Stimulated activated CD8-positive, alpha-beta memory T cell treated with anti-CD3 and anti-CD28 coated beads, Interleukin-12 subunit alpha, Interleukin-12 subunit beta, amount 100 ng/mL, for 24 hours (primary cell): ENCODE results near the gene C9orf85.
"Not testable (repeated sequence)": the region's sequence is repeated elsewhere in the genome, so short reads cannot be mapped to it uniquely, and the experiment has no call there.

Source experiments
- DNase-seq: peaks from one replicate; pipeline ENCODE4 v3.0.0-alpha.2; 2020; ENCODE audit errors: extremely low read depth

The C9orf85 gene

DNA sequence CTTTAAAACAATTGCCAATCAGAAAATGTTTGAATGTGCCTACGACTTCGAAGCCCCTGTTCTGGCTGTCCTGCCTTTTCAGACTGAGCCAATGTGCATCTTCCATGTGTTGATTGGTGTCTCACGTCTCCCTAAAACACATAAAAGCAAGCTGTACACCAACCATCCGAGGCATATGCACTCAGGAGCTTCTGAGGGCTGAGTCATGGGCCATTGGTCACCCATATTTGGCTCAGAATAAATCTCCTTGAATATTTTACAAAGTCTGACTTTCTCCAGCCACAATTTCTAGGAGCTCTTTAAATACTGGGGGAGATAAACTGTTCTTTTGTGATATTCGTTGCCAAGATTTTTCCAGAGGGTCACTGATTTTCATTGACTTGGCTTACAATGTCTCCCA is 95.1 kb downstream of the C9orf85 start:
- no peak for DNase-seq

DNA sequence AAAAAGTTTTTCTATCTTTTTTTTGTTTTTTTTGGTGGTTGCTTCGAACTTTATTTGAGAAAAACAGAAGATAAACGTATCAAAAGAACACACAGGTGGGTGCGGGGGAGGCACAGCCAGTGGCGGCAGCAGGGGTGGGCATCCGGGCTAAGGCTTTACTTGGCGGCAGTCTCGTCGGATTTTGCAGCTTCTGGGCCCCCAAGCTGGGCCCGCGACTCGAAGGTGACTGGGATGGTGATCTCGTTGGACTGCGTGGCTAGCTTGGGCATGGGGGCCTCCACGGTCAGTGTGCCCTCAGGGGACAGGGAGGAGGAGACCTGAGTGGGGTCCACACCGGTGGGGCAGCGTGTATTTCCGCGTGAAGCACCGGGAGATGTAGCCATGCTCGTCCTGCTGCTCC is 96.3 kb downstream of the C9orf85 start:
- DNase-seq = not testable (repeated sequence)

DNA sequence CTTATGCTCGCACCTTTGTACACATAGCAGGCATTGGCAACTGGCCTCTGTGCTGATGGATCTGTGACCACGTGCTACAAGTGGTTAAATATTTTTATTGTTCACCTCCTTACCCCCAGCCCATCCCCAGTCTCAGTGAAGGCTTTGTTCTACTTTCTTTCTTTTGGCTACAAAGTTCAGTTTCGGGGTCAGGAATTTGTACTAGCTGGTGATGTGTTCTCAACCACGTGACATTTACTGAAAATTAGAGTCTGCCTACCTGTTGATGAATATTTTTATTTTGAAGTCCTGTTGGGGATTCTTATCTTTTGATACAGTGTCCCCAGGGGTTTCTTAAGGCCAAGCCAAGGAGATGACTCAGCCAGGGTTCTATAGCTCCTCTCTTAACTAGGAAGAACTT is 101.2 kb downstream of the C9orf85 start:
- DNase-seq = no peak

DNA sequence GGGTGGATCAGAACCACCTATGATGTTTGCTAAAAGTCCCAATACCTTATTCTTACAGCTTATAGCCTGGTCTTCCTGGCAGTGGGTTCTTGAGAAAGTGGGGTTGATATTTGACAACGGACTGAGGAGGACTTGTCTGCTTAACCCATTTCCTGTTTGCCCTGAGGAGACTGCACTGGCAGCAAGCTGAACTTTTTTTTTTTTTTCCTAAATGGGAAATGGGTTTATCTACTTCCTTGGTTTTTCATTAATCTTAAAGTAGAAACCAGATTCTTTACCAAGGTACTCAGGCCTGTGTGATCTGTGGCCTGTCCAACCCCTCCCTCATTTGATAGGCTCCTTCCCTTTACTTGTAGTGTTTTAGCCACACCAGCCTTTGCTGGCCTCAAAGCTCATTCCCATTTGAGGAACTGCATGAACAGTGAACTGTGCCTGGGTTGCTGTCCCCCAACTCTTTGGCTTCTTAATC is 101.9 kb downstream of the C9orf85 start:
- no peak for DNase-seq

DNA sequence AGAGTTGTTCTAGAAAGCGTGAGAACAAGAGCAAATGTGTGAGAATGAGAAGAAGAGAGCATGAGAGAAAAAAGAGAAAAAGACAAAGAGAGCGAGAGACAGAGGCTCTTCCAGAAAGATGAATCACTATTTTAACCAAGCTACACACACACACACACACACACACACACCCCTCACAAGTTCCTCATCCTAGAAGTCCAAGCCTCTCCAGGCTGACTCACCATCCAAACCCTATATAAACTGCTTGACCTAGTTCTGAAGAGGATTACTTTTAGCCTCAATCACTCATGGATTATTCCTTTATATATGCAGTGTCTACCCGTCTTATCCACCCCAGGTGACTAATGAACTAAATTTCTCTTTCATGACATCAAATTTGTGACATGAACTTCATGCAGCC is 111.4 kb downstream of the C9orf85 start:
- no peak for DNase-seq
